Panc1 (cell line): ENCODE measurements around the gene APOA1. TPM values are rescaled to one million over a fixed set of nuclear protein-coding genes. Genes with fewer than 3 reads are reported as not detected.

Source experiments
- ATAC-seq: fragments of 200-7000 bp; cut with Tn5 transposase; 2 replicates; pipeline ENCODE4 v1.9.1; 2020; ENCODE audit warnings: mild to moderate bottlenecking, moderate library complexity
- BruUV-seq: library from RNA; stranded (reverse); fragments of 400-500 nt; replicated peaks from 2 replicates; lab custom pipeline; 2021; lab: Mats Ljungman, UMichigan
- CTCF ChIA-PET: fragments of 300-600 bp; sonication (Branson Sonifier 250); formaldehyde crosslinking; loops from one replicate; lab custom pipeline; 2022; ENCODE audit warnings: antibody characterized with exemption; lab: Charles Lee
- POLR2A ChIA-PET: fragments of 300-600 bp; sonication (Branson Sonifier 250); formaldehyde crosslinking; loops from one replicate; lab custom pipeline; 2022; ENCODE audit warnings: antibody characterized with exemption; lab: Charles Lee
- DNase-seq: peaks from one replicate; pipeline ENCODE4 v3.0.0-alpha.2; 2010; ENCODE audit warnings: low read depth, low spot score
- H3K27ac ChIP-seq: 2 replicates; pipeline ENCODE4 v1.5.1; 2011; ENCODE audit warnings: mild to moderate bottlenecking, low read length, inconsistent platforms
- H3K27me3 ChIP-seq: fragments of 200-500 bp; sonication (Bioruptor generic); 2 replicates; pipeline ENCODE4 v1.6.0; 2014; ENCODE audit warnings: low read length, inconsistent platforms; ENCODE audit not compliant: control insufficient read depth, insufficient read depth
- H3K36me3 ChIP-seq: fragments of 200-500 bp; sonication (Bioruptor generic); 2 replicates; pipeline ENCODE4 v1.5.1; 2014; ENCODE audit warnings: inconsistent platforms, mild to moderate bottlenecking, low read length, moderate library complexity; ENCODE audit not compliant: control insufficient read depth, insufficient read depth
- H3K4me1 ChIP-seq: 2 replicates; pipeline ENCODE4 v1.5.1; 2011; ENCODE audit warnings: inconsistent platforms, mild to moderate bottlenecking, low read length, moderate library complexity; ENCODE audit not compliant: control insufficient read depth, insufficient read depth
- H3K4me3 ChIP-seq, 2 experiments: 2 replicates each; pipeline ENCODE4 v1.5.1; 2011 to 2012; ENCODE audit warnings: low read depth in 2 of 2, low read length in 2 of 2, mild to moderate bottlenecking in 2 of 2, inconsistent platforms in 1 of 2, moderate library complexity in 1 of 2
- H3K9me3 ChIP-seq: fragments of 200-500 bp; sonication (Bioruptor generic); 2 replicates; pipeline ENCODE4 v1.5.1; 2014; ENCODE audit warnings: low read depth, mild to moderate bottlenecking, inconsistent platforms, low read length, moderate library complexity; ENCODE audit not compliant: control insufficient read depth, insufficient read depth
- POLR2AphosphoS5 ChIP-seq: IDR thresholded peaks from 2 replicates; pipeline ENCODE4 v1.6.1; 2012; ENCODE audit warnings: mild to moderate bottlenecking, low read depth, low read length, moderate library complexity
- REST ChIP-seq, 2 experiments: IDR thresholded peaks; 2 replicates each; pipeline ENCODE4 v1.6.1; 2011 to 2012; ENCODE audit warnings: low read depth in 2 of 2, control low read depth in 1 of 2, low read length in 1 of 2, mild to moderate bottlenecking in 1 of 2, moderate library complexity in 1 of 2; ENCODE audit not compliant: insufficient read depth in 1 of 2
- SIN3A ChIP-seq: IDR thresholded peaks from 2 replicates; pipeline ENCODE4 v1.6.1; 2012; ENCODE audit warnings: low read depth, mild to moderate bottlenecking, low read length, moderate library complexity, borderline replicate concordance; ENCODE audit not compliant: insufficient read depth
- TCF7L2 ChIP-seq: IDR thresholded peaks from 2 replicates; pipeline ENCODE4 v1.6.1; 2011; ENCODE audit warnings: mild to moderate bottlenecking, low read depth, low read length, inconsistent platforms
- in situ Hi-C: cut with HindIII; loops from 2 replicates; pipeline ENCODE4 v1.10.0; 2016; ENCODE audit warnings: low sequenced_read_pairs, low pct_unique_long_range_greater_than_20kb
- intact Hi-C: fragments of 100-400 bp; cut with micrococcal nuclease; formaldehyde crosslinking; loops from one replicate; pipeline ENCODE4 v1.10.0; 2022; ENCODE audit not compliant: unreplicated experiment
- total RNA-seq: library from RNA; stranded (reverse); gene quantifications from one replicate; pipeline ENCODE4 v1.2.1, GENCODE V29; 2021; ENCODE audit not compliant: unreplicated experiment
- TF ChIP-seq, protein P1 (sequence below): fragments of 450-650 bp; IDR thresholded peaks from 2 replicates; pipeline ENCODE4 v1.5.1; 2017; ENCODE audit warnings: mild to moderate bottlenecking

Gene APOA1
- total RNA-seq, 1 experiment from 2014 or later: 1.7 TPM

- Histone ChIP-seq H3K27ac (no peak overlapping the region), H3K9me3 (no peaks in the 10 kb centered on the region), H3K27me3 (no peaks in the 10 kb centered on the region), H3K36me3 (no peaks in the 10 kb centered on the region), H3K4me1 (peaks cover 4% of the 10 kb centered on the region; the same call in 1 of the 2 replicates), H3K4me3 (no peak overlapping the region)
- no peak for ATAC-seq
- DNase-seq: no peak
- intact Hi-C loops (no loop called here), in situ Hi-C loops (no loop called here)
- BruUV-seq: no TSS peak
- TF ChIP-seq TCF7L2: no peak
- TF ChIP-seq, protein P1, sequence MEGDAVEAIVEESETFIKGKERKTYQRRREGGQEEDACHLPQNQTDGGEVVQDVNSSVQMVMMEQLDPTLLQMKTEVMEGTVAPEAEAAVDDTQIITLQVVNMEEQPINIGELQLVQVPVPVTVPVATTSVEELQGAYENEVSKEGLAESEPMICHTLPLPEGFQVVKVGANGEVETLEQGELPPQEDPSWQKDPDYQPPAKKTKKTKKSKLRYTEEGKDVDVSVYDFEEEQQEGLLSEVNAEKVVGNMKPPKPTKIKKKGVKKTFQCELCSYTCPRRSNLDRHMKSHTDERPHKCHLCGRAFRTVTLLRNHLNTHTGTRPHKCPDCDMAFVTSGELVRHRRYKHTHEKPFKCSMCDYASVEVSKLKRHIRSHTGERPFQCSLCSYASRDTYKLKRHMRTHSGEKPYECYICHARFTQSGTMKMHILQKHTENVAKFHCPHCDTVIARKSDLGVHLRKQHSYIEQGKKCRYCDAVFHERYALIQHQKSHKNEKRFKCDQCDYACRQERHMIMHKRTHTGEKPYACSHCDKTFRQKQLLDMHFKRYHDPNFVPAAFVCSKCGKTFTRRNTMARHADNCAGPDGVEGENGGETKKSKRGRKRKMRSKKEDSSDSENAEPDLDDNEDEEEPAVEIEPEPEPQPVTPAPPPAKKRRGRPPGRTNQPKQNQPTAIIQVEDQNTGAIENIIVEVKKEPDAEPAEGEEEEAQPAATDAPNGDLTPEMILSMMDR: no peak
- no peak for TF ChIP-seq SIN3A
- TF ChIP-seq REST (IDR thresholded peaks at IDR 0.05; ENCODE audit: insufficient read depth in 1 of 2, low read depth in 2 of 2, low read length in 1 of 2): no peak
- no peak for TF ChIP-seq POLR2AphosphoS5
- CTCF ChIA-PET: no interaction called here
- POLR2A ChIA-PET: no interaction called here
Observed at GRCh38 chr11:116832350-116833290, 4.8 kb downstream of the APOA1 start.

DNA sequence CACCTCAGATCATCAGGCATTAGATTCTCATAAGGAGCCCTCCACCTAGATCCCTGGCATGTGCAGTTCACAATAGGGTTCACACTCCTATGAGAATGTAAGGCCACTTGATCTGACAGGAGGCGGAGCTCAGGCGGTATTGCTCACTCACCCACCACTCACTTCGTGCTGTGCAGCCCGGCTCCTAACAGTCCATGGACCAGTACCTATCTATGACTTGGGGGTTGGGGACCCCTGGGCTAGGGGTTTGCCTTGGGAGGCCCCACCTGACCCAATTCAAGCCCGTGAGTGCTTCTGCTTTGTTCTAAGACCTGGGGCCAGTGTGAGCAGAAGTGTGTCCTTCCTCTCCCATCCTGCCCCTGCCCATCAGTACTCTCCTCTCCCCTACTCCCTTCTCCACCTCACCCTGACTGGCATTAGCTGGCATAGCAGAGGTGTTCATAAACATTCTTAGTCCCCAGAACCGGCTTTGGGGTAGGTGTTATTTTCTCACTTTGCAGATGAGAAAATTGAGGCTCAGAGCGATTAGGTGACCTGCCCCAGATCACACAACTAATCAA lies 5.6 kb downstream of the APOA1 start:
- POLR2A ChIA-PET: no interaction called here
- H3K27me3 ChIP-seq: no peaks in the 10 kb centered on the region
- CTCF ChIA-PET: no interaction called here
- no TSS peak for BruUV-seq
- ATAC-seq: no peak
- no peak for DNase-seq
- H3K27ac ChIP-seq: no peak overlapping the region
- TF ChIP-seq SIN3A (no peak), TCF7L2 (no peak), POLR2AphosphoS5 (no peak), REST (IDR thresholded peaks at IDR 0.05; ENCODE audit: insufficient read depth in 1 of 2, low read depth in 2 of 2, low read length in 1 of 2) (no peak)
- TF ChIP-seq, protein P1: no peak
- peaks cover 4% of the 10 kb centered on the region; the same call in 1 of the 2 replicates for H3K4me1 ChIP-seq
- intact Hi-C loops: no loop called here
- in situ Hi-C loops: no loop called here
- H3K9me3 ChIP-seq: no peaks in the 10 kb centered on the region
- no peaks in the 10 kb centered on the region for H3K36me3 ChIP-seq
- H3K4me3 ChIP-seq: no peak overlapping the region
